ENCODE data around the gene ANXA9. TPM values are rescaled to one million over a fixed set of nuclear protein-coding genes. Genes with fewer than 3 reads are reported as not detected.

The ANXA9 gene
- total RNA-seq, 1 experiment from 2014 or later = not detected

GRCh38 chr1:150973836-150974579 is 8.1 kb upstream of the ANXA9 start:
- Histone ChIP-seq H3K36me3 (ENCODE audit: insufficient read depth, low read length, poor library complexity, severe bottlenecking) (peaks cover 2% of the 10 kb centered on the region), H3K4me3 (ENCODE audit: low read depth, low read length, poor library complexity, severe bottlenecking) (peak overlapping the region; percentile 94), H3K4me1 (ENCODE audit: insufficient read depth, low read length, poor library complexity, severe bottlenecking) (peaks cover 41% of the 10 kb centered on the region), H3K9me3 (ENCODE audit: low read depth, low read length, poor library complexity, severe bottlenecking) (no peaks in the 10 kb centered on the region), H3K27me3 (replicated peaks; ENCODE audit: insufficient read depth, low read depth, low read length, poor library complexity) (no peaks in the 10 kb centered on the region), H3K27ac (ENCODE audit: low read depth, low read length, poor library complexity, severe bottlenecking) (peak overlapping the region; percentile 97)
- BruUV-seq (replicated peaks) = no TSS peak
- no peak for TF ChIP-seq EZH2 (IDR thresholded peaks at IDR 0.05; ENCODE audit: borderline replicate concordance, low read depth, low read length, poor library complexity, severe bottlenecking)
- TF ChIP-seq CTCF (conservative IDR thresholded peaks at IDR 0.05; ENCODE audit: low read depth, low read length) = no peak
- CTCF ChIA-PET = interaction anchor here (0.5 kb wide), 1 partner anchor 714 kb away, joined by 6 read pairs; no protein-coding TSS in a partner anchor
- DNase-seq (ENCODE audit: low spot score) = peak; percentile 23
- POLR2A ChIA-PET (ENCODE audit: low non-redundant PET) = interaction anchor here (0.6 kb wide), 1 partner anchor 1015 kb away, joined by 3 read pairs; no protein-coding TSS in a partner anchor
- intact Hi-C loops (cut with micrococcal nuclease; ENCODE audit: unreplicated experiment) = loop anchor here (10.0 kb wide), 1 partner anchor 409 kb away; no protein-coding TSS in a partner anchor

DNA sequence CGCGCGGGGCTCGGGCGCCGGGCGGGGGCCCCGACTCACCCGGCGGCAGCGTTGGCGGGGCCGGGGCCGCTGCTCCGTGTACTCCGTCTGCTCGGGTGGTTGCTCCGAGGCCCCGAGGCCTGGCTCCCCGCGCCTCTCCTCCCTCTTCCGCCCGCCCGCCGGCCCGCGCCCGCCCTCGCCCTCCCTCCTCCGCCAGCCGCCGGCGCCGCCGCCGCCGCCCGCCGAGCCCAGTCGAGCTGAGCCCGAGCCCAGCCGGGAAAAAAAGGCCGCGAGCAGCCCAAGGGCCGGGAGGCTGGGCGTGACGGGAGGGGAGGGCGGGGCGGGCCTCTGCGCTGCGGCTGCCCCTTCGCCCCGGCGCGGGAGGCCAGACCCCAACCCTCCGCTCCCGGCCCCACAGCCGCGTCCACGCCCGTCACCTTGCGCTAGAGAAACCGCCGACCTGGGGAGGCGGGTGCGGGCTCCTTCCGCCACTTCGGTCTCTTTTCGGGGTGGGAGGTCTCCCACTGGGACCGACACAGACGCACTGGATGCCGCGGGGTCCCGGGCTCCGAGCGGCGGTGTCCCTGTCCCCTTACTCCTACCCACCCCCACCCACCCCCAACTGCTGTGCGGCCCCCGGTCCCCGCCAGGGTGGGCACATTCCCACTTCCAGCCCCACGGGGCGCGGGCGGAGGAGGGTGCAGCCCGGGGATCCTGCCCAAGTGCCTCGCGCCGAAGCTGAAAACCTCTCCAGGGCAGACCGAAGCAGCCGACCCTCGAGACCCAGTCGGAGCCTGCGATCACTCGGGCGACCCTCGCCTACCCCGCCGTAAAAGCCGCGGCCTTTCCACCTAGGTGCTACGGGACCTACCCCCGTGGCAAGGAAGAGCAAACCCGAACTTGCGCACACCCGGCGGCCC is 7.3 kb upstream of the ANXA9 start, which contains the start of gene CERS2:
Gene CERS2 (minus strand): TSS at position 256 of the 899 bp plus-strand sequence. CDS start 5,745 bp downstream, outside the sequence.
- TF ChIP-seq EZH2 (IDR thresholded peaks at IDR 0.05; ENCODE audit: borderline replicate concordance, low read depth, low read length, poor library complexity, severe bottlenecking) = no peak
- no peak for TF ChIP-seq CTCF (conservative IDR thresholded peaks at IDR 0.05; ENCODE audit: low read depth, low read length)
- Histone ChIP-seq H3K9me3 (ENCODE audit: low read depth, low read length, poor library complexity, severe bottlenecking) (no peaks in the 10 kb centered on the region), H3K27ac (ENCODE audit: low read depth, low read length, poor library complexity, severe bottlenecking) (peak within 1 kb of the TSS; percentile 97), H3K4me1 (ENCODE audit: insufficient read depth, low read length, poor library complexity, severe bottlenecking) (peaks cover 48% of the 10 kb centered on the region), H3K36me3 (ENCODE audit: insufficient read depth, low read length, poor library complexity, severe bottlenecking) (no peaks in the 10 kb centered on the region), H3K27me3 (replicated peaks; ENCODE audit: insufficient read depth, low read depth, low read length, poor library complexity) (no peaks in the 10 kb centered on the region), H3K4me3 (ENCODE audit: low read depth, low read length, poor library complexity, severe bottlenecking) (peak within 1 kb of the TSS; percentile 94)
- CTCF ChIA-PET = interaction anchor here (0.7 kb wide), 2 partner anchors 9 to 168 kb away, joined by 3 to 4 read pairs; no protein-coding TSS in a partner anchor
- BruUV-seq (replicated peaks) = no TSS peak
- peak; percentile 84 for DNase-seq (ENCODE audit: low spot score)
- intact Hi-C loops (cut with micrococcal nuclease; ENCODE audit: unreplicated experiment) = loop anchor here (10.0 kb wide), 1 partner anchor 410 kb away; no protein-coding TSS in a partner anchor
- POLR2A ChIA-PET (ENCODE audit: low non-redundant PET) = interaction anchor here (0.6 kb wide), 1 partner anchor 1015 kb away, joined by 3 read pairs; no protein-coding TSS in a partner anchor

GRCh38 chr1:150976401-150976821 is 5.7 kb upstream of the ANXA9 start:
- H3K27ac ChIP-seq (ENCODE audit: low read depth, low read length, poor library complexity, severe bottlenecking) = peak overlapping the region; percentile 35
- ChIA-PET CTCF (interaction anchor here (0.7 kb wide), 1 partner anchor 20 kb away, joined by 3 read pairs; no protein-coding TSS in a partner anchor), POLR2A (ENCODE audit: low non-redundant PET) (interaction anchor here (0.7 kb wide), 1 partner anchor 44 kb away, joined by 3 read pairs; no protein-coding TSS in a partner anchor)
- no peak for DNase-seq (ENCODE audit: low spot score)
- no peaks in the 10 kb centered on the region for H3K9me3 ChIP-seq (ENCODE audit: low read depth, low read length, poor library complexity, severe bottlenecking)
- H3K4me3 ChIP-seq (ENCODE audit: low read depth, low read length, poor library complexity, severe bottlenecking) = no peak overlapping the region
- BruUV-seq (replicated peaks) = no TSS peak
- no peaks in the 10 kb centered on the region for H3K27me3 ChIP-seq (replicated peaks; ENCODE audit: insufficient read depth, low read depth, low read length, poor library complexity)
- intact Hi-C loops (cut with micrococcal nuclease; ENCODE audit: unreplicated experiment) = loop anchor here (10.0 kb wide), 1 partner anchor 412 kb away; no protein-coding TSS in a partner anchor
- H3K36me3 ChIP-seq (ENCODE audit: insufficient read depth, low read length, poor library complexity, severe bottlenecking) = no peaks in the 10 kb centered on the region
- TF ChIP-seq CTCF (conservative IDR thresholded peaks at IDR 0.05; ENCODE audit: low read depth, low read length) (no peak), EZH2 (IDR thresholded peaks at IDR 0.05; ENCODE audit: borderline replicate concordance, low read depth, low read length, poor library complexity, severe bottlenecking) (no peak)
- peaks cover 51% of the 10 kb centered on the region for H3K4me1 ChIP-seq (ENCODE audit: insufficient read depth, low read length, poor library complexity, severe bottlenecking)

Measured in A673 (cell line).